HuH-7 (cell line): ENCODE measurements around the gene NDUFS8.

Experiments
- DNase-seq: peaks from one replicate; pipeline ENCODE4 v3.0.0; 2011; ENCODE audit warnings: low spot score

Gene NDUFS8

GRCh38 chr11:68049509-68050370, 19.3 kb downstream of the NDUFS8 start:
- DNase-seq = no peak

GRCh38 chr11:68050371-68050841, 19.9 kb downstream of the NDUFS8 start:
- no peak for DNase-seq

GRCh38 chr11:68051191-68052136, 21.0 kb downstream of the NDUFS8 start:
- peak; percentile 58 for DNase-seq

GRCh38 chr11:68052137-68052873, 21.8 kb downstream of the NDUFS8 start:
- no peak for DNase-seq

- DNase-seq = peak; percentile 61
Measured at GRCh38 chr11:68053117-68053516, 22.6 kb downstream of the NDUFS8 start.

GRCh38 chr11:68053981-68054812, 23.7 kb downstream of the NDUFS8 start:
- no peak for DNase-seq

- no peak for DNase-seq
Measured at GRCh38 chr11:68056317-68057285, 26.1 kb downstream of the NDUFS8 start.

GRCh38 chr11:68057807-68058206, 27.3 kb downstream of the NDUFS8 start:
- no peak for DNase-seq

GRCh38 chr11:68061508-68061907, 31.0 kb downstream of the NDUFS8 start:
- no peak for DNase-seq

- no peak for DNase-seq
Measured at GRCh38 chr11:68064926-68065325, 34.4 kb downstream of the NDUFS8 start.

GRCh38 chr11:68065841-68066240, 35.4 kb downstream of the NDUFS8 start:
- no peak for DNase-seq

- no peak for DNase-seq
Measured at GRCh38 chr11:68066742-68067141, 36.3 kb downstream of the NDUFS8 start.

GRCh38 chr11:68067991-68068390, 37.5 kb downstream of the NDUFS8 start:
- no peak for DNase-seq

- DNase-seq = no peak
Measured at GRCh38 chr11:68071281-68072048, 41.0 kb downstream of the NDUFS8 start.

- no peak for DNase-seq
Measured at GRCh38 chr11:68074584-68075352, 44.3 kb downstream of the NDUFS8 start.

- peak; percentile 71 for DNase-seq
Measured at GRCh38 chr11:68076371-68077042, 46.0 kb downstream of the NDUFS8 start.
